ENCODE data around the gene DSC3. TPM values are rescaled to one million over a fixed set of nuclear protein-coding genes. Genes with fewer than 3 reads are reported as not detected.

DSC3 gene
- total RNA-seq, 1 donor from 2014 or later = 0.16 TPM

GRCh38 chr18:31049189-31049588 lies 6.6 kb upstream of the DSC3 start:
- DNase-seq (ENCODE audit: low read depth, low spot score) = no peak
- Mint-ChIP-seq H3K4me3 (no peak overlapping the region), H3K9me3 (peaks cover 6% of the 10 kb centered on the region), H3K4me1 (no peaks in the 10 kb centered on the region), H3K27me3 (ENCODE audit: low read depth) (peaks cover 20% of the 10 kb centered on the region), H3K27ac (ENCODE audit: unreplicated experiment) (no peak overlapping the region), H3K36me3 (ENCODE audit: low read depth) (no peaks in the 10 kb centered on the region)
- no peak for TF ChIP-seq CTCF (conservative IDR thresholded peaks at IDR 0.05)

- Mint-ChIP-seq H3K36me3 (ENCODE audit: low read depth) (peaks cover 2% of the 10 kb centered on the region), H3K4me1 (peaks cover 3% of the 10 kb centered on the region), H3K27ac (ENCODE audit: unreplicated experiment) (no peak overlapping the region), H3K9me3 (peaks cover 6% of the 10 kb centered on the region), H3K27me3 (ENCODE audit: low read depth) (peaks cover 30% of the 10 kb centered on the region), H3K4me3 (no peak overlapping the region)
- no peak for DNase-seq (ENCODE audit: low read depth, low spot score)
- no peak for TF ChIP-seq CTCF (conservative IDR thresholded peaks at IDR 0.05)
These were observed 5.7 kb upstream of the DSC3 start for GRCh38 chr18:31048216-31048615.

GRCh38 chr18:31046916-31047315 lies 4.4 kb upstream of the DSC3 start:
- Mint-ChIP-seq H3K27ac (ENCODE audit: unreplicated experiment) (no peak overlapping the region), H3K27me3 (ENCODE audit: low read depth) (peaks cover 43% of the 10 kb centered on the region), H3K9me3 (peaks cover 2% of the 10 kb centered on the region), H3K4me1 (peaks cover 9% of the 10 kb centered on the region), H3K4me3 (no peak overlapping the region), H3K36me3 (ENCODE audit: low read depth) (peaks cover 5% of the 10 kb centered on the region)
- no peak for TF ChIP-seq CTCF (conservative IDR thresholded peaks at IDR 0.05)
- DNase-seq (ENCODE audit: low read depth, low spot score) = no peak

GRCh38 chr18:31045599-31045998 lies 3.1 kb upstream of the DSC3 start:
- peaks cover 21% of the 10 kb centered on the region for H3K4me1 Mint-ChIP-seq
- DNase-seq (ENCODE audit: low read depth, low spot score) = no peak
- no peak overlapping the region for H3K27ac Mint-ChIP-seq (ENCODE audit: unreplicated experiment)
- H3K36me3 Mint-ChIP-seq (ENCODE audit: low read depth) = peaks cover 5% of the 10 kb centered on the region
- H3K27me3 Mint-ChIP-seq (ENCODE audit: low read depth) = peaks cover 56% of the 10 kb centered on the region
- no peak for TF ChIP-seq CTCF (conservative IDR thresholded peaks at IDR 0.05)
- peaks cover 2% of the 10 kb centered on the region for H3K9me3 Mint-ChIP-seq
- no peak overlapping the region for H3K4me3 Mint-ChIP-seq

GRCh38 chr18:31044926-31045325 lies 2.4 kb upstream of the DSC3 start:
- no peak for TF ChIP-seq CTCF (conservative IDR thresholded peaks at IDR 0.05)
- peaks cover 5% of the 10 kb centered on the region for H3K36me3 Mint-ChIP-seq (ENCODE audit: low read depth)
- H3K4me3 Mint-ChIP-seq = no peak overlapping the region
- peaks cover 23% of the 10 kb centered on the region for H3K4me1 Mint-ChIP-seq
- peaks cover 2% of the 10 kb centered on the region for H3K9me3 Mint-ChIP-seq
- H3K27me3 Mint-ChIP-seq (ENCODE audit: low read depth) = peaks cover 63% of the 10 kb centered on the region
- DNase-seq (ENCODE audit: low read depth, low spot score) = no peak
- H3K27ac Mint-ChIP-seq (ENCODE audit: unreplicated experiment) = no peak overlapping the region

- Mint-ChIP-seq H3K9me3 (peaks cover 2% of the 10 kb centered on the region), H3K27me3 (ENCODE audit: low read depth) (peaks cover 73% of the 10 kb centered on the region), H3K27ac (ENCODE audit: unreplicated experiment) (no peak overlapping the region), H3K4me1 (peaks cover 23% of the 10 kb centered on the region), H3K36me3 (ENCODE audit: low read depth) (peaks cover 5% of the 10 kb centered on the region), H3K4me3 (peak overlapping the region; percentile 66)
- TF ChIP-seq CTCF (conservative IDR thresholded peaks at IDR 0.05) = no peak
- no peak for DNase-seq (ENCODE audit: low read depth, low spot score)
These were observed 1.2 kb upstream of the DSC3 start for GRCh38 chr18:31043709-31044108.

Data from neural crest cell (in vitro differentiated cells).